ENCODE results near the gene MIPOL1. TPM values are rescaled to one million over a fixed set of nuclear protein-coding genes. Genes with fewer than 3 reads are reported as not detected.
"Not testable (repeated sequence)": the region's sequence is repeated elsewhere in the genome, so short reads cannot be mapped to it uniquely, and the experiment has no call there.

The MIPOL1 gene
- total and polyA plus RNA-seq, 2 of the 4 experiments (the other 2 are of a cell fraction): 2.7 to 5.9 TPM

GRCh38 chr14:37236044-37236443, 38.3 kb downstream of the MIPOL1 start:
- CTCF ChIA-PET: interaction anchor here (1.3 kb wide), 1 partner anchor 359 kb away, joined by 6 read pairs; the partner anchor contains the start of genes FOXA1 and TTC6
- TF ChIP-seq FOS (IDR thresholded peaks at IDR 0.05; ENCODE audit: low read depth, low read length): peak; percentile 55

More at GRCh38 chr14:37236044-37236443, 38.3 kb downstream of the MIPOL1 start:
- H2AK9ac ChIP-seq (replicated peaks; ENCODE audit: low read depth, low read length, poor library complexity); H2AK5ac ChIP-seq (ENCODE audit: low read depth, low read length); POLR2A ChIA-PET (ENCODE audit: unreplicated experiment); H2AFZ ChIP-seq (replicated peaks; ENCODE audit: low read length, poor library complexity); H3K56ac ChIP-seq (ENCODE audit: extremely low read depth, insufficient read depth, low read length); in situ Hi-C loops (cut with MboI; ENCODE audit: low sequenced_read_pairs); H2BK20ac ChIP-seq (ENCODE audit: low read depth, low read length); H3K18ac ChIP-seq (ENCODE audit: low read depth, low read length); H2BK120ac ChIP-seq (ENCODE audit: low read depth, low read length); H3K9ac ChIP-seq (ENCODE audit: low read depth, low read length); H3K9me3 ChIP-seq (ENCODE audit: control insufficient read depth, insufficient read depth, low read length); H2BK15ac ChIP-seq (ENCODE audit: low read depth, low read length); H4K91ac ChIP-seq (ENCODE audit: insufficient read depth, low read depth, low read length); H3K4me3 ChIP-seq (ENCODE audit: insufficient read depth, low read depth, low read length); H3K4ac ChIP-seq (ENCODE audit: low read depth, low read length); H3K23ac ChIP-seq (ENCODE audit: low read depth, low read length); H4K8ac ChIP-seq (ENCODE audit: low read depth in 2 of 2, low read length in 2 of 2); H4K5ac ChIP-seq (ENCODE audit: low read depth, low read length); H3K9me1 ChIP-seq (ENCODE audit: insufficient read depth, low read length); BruUV-seq (replicated peaks); H2BK5ac ChIP-seq (ENCODE audit: low read depth, low read length, poor library complexity, severe bottlenecking); H3K14ac ChIP-seq (replicated peaks; ENCODE audit: low read depth, low read length); H3K27me3 ChIP-seq (ENCODE audit: control insufficient read depth, insufficient read depth, low read length); H3K4me1 ChIP-seq (ENCODE audit: control insufficient read depth, insufficient read depth, low read length); H3K79me1 ChIP-seq (ENCODE audit: low read depth in 1 of 2, low read length in 2 of 2); H3K4me2 ChIP-seq (ENCODE audit: low read depth, low read length); intact Hi-C loops (cut with micrococcal nuclease); dilution Hi-C loops (cut with HindIII; ENCODE audit: low sequenced_read_pairs, unreplicated experiment); H3K27ac ChIP-seq (ENCODE audit: insufficient read depth, low read length); H3K36me3 ChIP-seq (ENCODE audit: control insufficient read depth, insufficient read depth, low read length); H4K20me1 ChIP-seq (ENCODE audit: insufficient read depth, low read length): not testable (repeated sequence)
- WGBS, 2 experiments (ENCODE audit: extremely low coverage in 2 of 2, insufficient read length in 1 of 2): no CpG with 5 or more reads among the region's 4 CpGs
- DNase-seq (peak; percentile 77), ATAC-seq (ENCODE audit: low read depth) (peak; percentile 42)
